CD4-positive, alpha-beta memory T cell (primary cell): ENCODE data around the gene HPSE2. TPM values are rescaled to one million over a fixed set of nuclear protein-coding genes. Genes with fewer than 3 reads are reported as not detected.

Source experiments
- CTCF ChIA-PET: fragments of 350-600 bp; sonication (Branson Sonifier 250); formaldehyde crosslinking; loops from one replicate; lab custom pipeline; 2021; ENCODE audit warnings: inconsistent platforms; ENCODE audit not compliant: partially characterized antibody; lab: Charles Lee
- POLR2A ChIA-PET: fragments of 350-600 bp; sonication (Branson Sonifier 250); formaldehyde crosslinking; loops from one replicate; lab custom pipeline; 2021; ENCODE audit not compliant: partially characterized antibody; lab: Charles Lee
- DNase-seq, 5 donors: peaks; one replicate each; pipeline versions ENCODE4 v3.0.0 to v3.0.0-alpha.2; 2020 to 2022; ENCODE audit warnings: mixed read lengths in 1 of 5
- H3K27ac ChIP-seq: one replicate; pipeline ENCODE4 v1.7.0; 2013; ENCODE audit warnings: low read depth, low read length
- H3K27me3 ChIP-seq: 2 replicates; pipeline ENCODE4 v1.7.0; 2013; ENCODE audit warnings: mild to moderate bottlenecking, low read length, moderate library complexity; ENCODE audit not compliant: insufficient read depth
- H3K36me3 ChIP-seq: 2 replicates; pipeline ENCODE4 v1.7.0; 2013; ENCODE audit warnings: mild to moderate bottlenecking, low read length, moderate library complexity; ENCODE audit not compliant: insufficient read depth
- H3K4me1 ChIP-seq: 2 replicates; pipeline ENCODE4 v1.7.0; 2013; ENCODE audit warnings: mild to moderate bottlenecking, low read length, moderate library complexity; ENCODE audit not compliant: insufficient read depth
- H3K4me3 ChIP-seq, 2 donors: one replicate each; pipeline ENCODE4 v1.7.0; 2013; ENCODE audit warnings: low read length in 2 of 2, mild to moderate bottlenecking in 1 of 2
- H3K9me3 ChIP-seq, 2 donors: one replicate each; pipeline ENCODE4 v1.7.0; 2013; ENCODE audit warnings: low read length in 2 of 2, control low read depth in 1 of 2; ENCODE audit not compliant: control insufficient read depth in 1 of 2
- H3K27ac Mint-ChIP-seq, 7 donors: one replicate each; pipeline ENCODE4 v1.8.0; 2020 to 2021; ENCODE audit warnings: mixed read lengths in 7 of 7, mild to moderate bottlenecking in 6 of 7, inconsistent platforms in 3 of 7, moderate library complexity in 3 of 7
- H3K27me3 Mint-ChIP-seq, 2 donors: one replicate each; pipeline ENCODE4 v1.8.0; 2020 to 2021; ENCODE audit warnings: mixed read lengths in 2 of 2
- H3K36me3 Mint-ChIP-seq, 2 donors: one replicate each; pipeline ENCODE4 v1.8.0; 2020 to 2021; ENCODE audit warnings: mixed read lengths in 2 of 2, inconsistent platforms in 1 of 2, mild to moderate bottlenecking in 1 of 2
- H3K4me1 Mint-ChIP-seq, 4 donors: one replicate each; pipeline ENCODE4 v1.8.0; 2020 to 2021; ENCODE audit warnings: mixed read lengths in 4 of 4, mild to moderate bottlenecking in 1 of 4
- H3K4me3 Mint-ChIP-seq, 8 donors: one replicate each; pipeline ENCODE4 v1.8.0; 2020 to 2021; ENCODE audit warnings: mixed read lengths in 8 of 8, mild to moderate bottlenecking in 7 of 8, moderate library complexity in 6 of 8, inconsistent platforms in 3 of 8
- H3K9me3 Mint-ChIP-seq, 8 donors: one replicate each; pipeline ENCODE4 v1.8.0; 2020 to 2021; ENCODE audit warnings: mixed read lengths in 8 of 8, mild to moderate bottlenecking in 5 of 8, inconsistent platforms in 3 of 8, moderate library complexity in 1 of 8
- intact Hi-C: fragments of 100-400 bp; cut with micrococcal nuclease; formaldehyde crosslinking; loops from one replicate; pipeline ENCODE4 v1.15.1; 2023
- polyA plus RNA-seq, 2 donors: library from polyadenylated mRNA; unstranded; fragments of 300-500 nt; fragmentation: Illumina TruSeq; gene quantifications; one replicate each; pipeline ENCODE4 v1.2.3, GENCODE V29; 2021
- total RNA-seq, 2 experiments: library from RNA; stranded (reverse); gene quantifications; one replicate each; pipeline ENCODE4 v1.2.3, GENCODE V29; 2021

The HPSE2 gene
- total and polyA plus RNA-seq, 4 experiments from 2014 or later: 0.09 to 0.12 TPM; not detected in 2

DNA sequence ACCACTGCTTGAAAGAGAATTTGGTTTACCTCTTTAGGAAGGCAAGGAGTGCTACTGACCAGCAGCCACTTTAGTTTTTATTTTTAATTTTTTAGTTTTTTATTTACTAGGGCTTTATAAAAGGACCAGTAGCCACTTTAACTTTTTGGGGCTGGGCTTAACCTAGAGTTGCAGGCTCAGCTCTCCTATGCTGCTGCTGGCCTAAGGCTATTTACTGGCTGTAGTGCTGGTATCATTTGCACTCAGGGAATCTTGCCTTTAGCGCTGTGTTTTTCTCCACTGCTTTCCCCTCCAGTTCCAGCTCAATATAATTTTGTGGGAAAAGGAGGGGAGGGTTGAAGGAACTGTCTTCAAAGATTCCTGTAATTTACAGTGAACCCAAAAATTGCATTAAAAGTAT lies 802.3 kb downstream of the HPSE2 start:
- H3K4me1 Mint-ChIP-seq: peaks cover 2 to 6% (median 3%) of the 10 kb centered on the region in 4 donors
- POLR2A ChIA-PET: no interaction called here
- H3K4me3 Mint-ChIP-seq: no peak overlapping the region
- H3K27me3 Mint-ChIP-seq: no peaks in the 10 kb centered on the region
- no peaks in the 10 kb centered on the region for H3K27me3 ChIP-seq
- H3K36me3 ChIP-seq: peaks cover 65% of the 10 kb centered on the region
- peaks cover 75 to 77% of the 10 kb centered on the region in 2 donors for H3K36me3 Mint-ChIP-seq
- no peaks in the 10 kb centered on the region for H3K4me1 ChIP-seq
- H3K4me3 ChIP-seq: no peak overlapping the region
- H3K9me3 Mint-ChIP-seq: peaks cover 0 to 7% (median 3%) of the 10 kb centered on the region in 8 donors
- no peak overlapping the region for H3K27ac ChIP-seq
- DNase-seq: no peak
- H3K27ac Mint-ChIP-seq: no peak overlapping the region
- CTCF ChIA-PET: interaction anchor here (3.3 kb wide), 1 partner anchor 8 kb away, joined by 26 read pairs; no protein-coding TSS in a partner anchor
- intact Hi-C loops: no loop called here
- H3K9me3 ChIP-seq: no peaks in the 10 kb centered on the region

DNA sequence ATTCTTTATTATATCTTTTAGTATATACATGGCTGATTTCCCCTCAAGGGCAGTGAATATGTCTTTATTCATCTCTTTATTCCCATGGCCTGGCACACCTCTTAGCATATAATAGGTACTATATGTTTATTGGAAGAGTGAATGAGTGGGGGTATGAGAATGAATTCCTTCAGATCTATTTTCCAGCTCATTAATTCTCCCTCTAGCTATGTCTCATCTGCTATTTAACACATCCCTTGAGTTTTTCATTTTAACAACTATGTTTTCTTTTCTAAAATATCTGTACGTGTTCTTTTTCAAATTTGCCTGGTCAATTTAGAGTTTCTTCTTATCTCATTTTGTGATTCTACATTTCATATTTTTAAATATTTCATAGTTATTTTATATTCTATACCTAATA lies 803.3 kb downstream of the HPSE2 start:
- intact Hi-C loops: no loop called here
- H3K27me3 ChIP-seq: no peaks in the 10 kb centered on the region
- H3K4me3 ChIP-seq: no peak overlapping the region
- H3K9me3 ChIP-seq: no peaks in the 10 kb centered on the region
- Mint-ChIP-seq H3K4me3 (no peak overlapping the region), H3K9me3 (peaks cover 0 to 6% (median 3%) of the 10 kb centered on the region in 8 donors), H3K27ac (no peak overlapping the region), H3K36me3 (peaks cover 70 to 74% of the 10 kb centered on the region in 2 donors), H3K27me3 (no peaks in the 10 kb centered on the region), H3K4me1 (peaks cover 0 to 5% (median 0%) of the 10 kb centered on the region in 4 donors)
- H3K27ac ChIP-seq: no peak overlapping the region
- ChIA-PET CTCF (no interaction called here), POLR2A (no interaction called here)
- no peaks in the 10 kb centered on the region for H3K4me1 ChIP-seq
- no peak for DNase-seq
- peaks cover 62% of the 10 kb centered on the region for H3K36me3 ChIP-seq

DNA sequence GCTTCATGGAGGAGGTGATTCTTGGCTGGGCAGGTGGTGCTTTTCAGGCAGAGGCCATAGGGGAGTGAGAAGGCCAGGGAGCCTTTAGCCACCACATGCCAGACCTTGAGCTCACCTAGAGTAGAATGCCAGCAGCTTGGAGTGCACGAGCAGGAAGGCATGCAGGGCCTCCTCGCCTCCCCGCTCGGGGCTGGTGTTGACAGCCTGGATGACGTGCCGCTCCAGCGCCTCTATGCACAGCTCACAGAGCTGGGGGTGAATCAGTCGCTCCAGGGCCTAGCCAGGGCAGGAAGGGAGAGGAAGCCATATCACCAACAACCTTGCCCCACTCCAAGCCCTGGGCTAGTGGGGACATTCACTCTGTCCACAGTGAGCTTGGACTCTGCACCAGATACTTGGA lies 804.6 kb downstream of the HPSE2 start:
- ChIA-PET CTCF (no interaction called here), POLR2A (no interaction called here)
- no peaks in the 10 kb centered on the region for H3K4me1 ChIP-seq
- peaks cover 59 to 69% of the 10 kb centered on the region in 2 donors for H3K36me3 Mint-ChIP-seq
- H3K36me3 ChIP-seq: peaks cover 53% of the 10 kb centered on the region
- H3K9me3 Mint-ChIP-seq: peaks cover 0 to 6% (median 3%) of the 10 kb centered on the region in 8 donors
- H3K27me3 ChIP-seq: no peaks in the 10 kb centered on the region
- H3K9me3 ChIP-seq: no peaks in the 10 kb centered on the region
- H3K4me1 Mint-ChIP-seq: peaks cover 0 to 3% (median 0%) of the 10 kb centered on the region in 4 donors
- H3K27me3 Mint-ChIP-seq: no peaks in the 10 kb centered on the region
- no peak overlapping the region for H3K27ac ChIP-seq
- no peak for DNase-seq
- peak overlapping the region in 2 of 7 donors; percentile 34 to 68 for H3K27ac Mint-ChIP-seq
- no peak overlapping the region for H3K4me3 ChIP-seq
- no peak overlapping the region for H3K4me3 Mint-ChIP-seq
- intact Hi-C loops: no loop called here

DNA sequence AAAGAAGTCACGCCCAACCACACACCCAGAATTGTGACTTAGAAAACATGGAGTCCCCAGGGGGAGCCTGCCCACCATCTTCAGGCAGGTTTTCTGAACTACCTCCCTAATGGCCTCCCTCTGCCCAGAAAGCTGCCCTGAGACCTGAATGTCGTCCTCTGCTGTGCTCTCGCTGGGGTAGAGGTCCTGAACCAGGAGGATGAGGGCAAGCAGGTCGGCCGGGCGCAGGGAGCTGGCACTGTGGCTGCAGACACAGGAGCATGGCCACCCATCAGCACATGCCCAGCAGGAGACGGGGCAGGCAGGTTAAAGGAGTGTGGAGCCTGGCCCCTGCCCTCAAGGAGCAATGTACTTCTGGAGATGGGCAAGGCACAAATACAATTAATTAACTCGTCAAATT lies 805.2 kb downstream of the HPSE2 start:
- Mint-ChIP-seq H3K4me3 (no peak overlapping the region), H3K27ac (peak overlapping the region in 1 of 7 donors; percentile 34), H3K36me3 (peaks cover 53 to 68% of the 10 kb centered on the region in 2 donors), H3K9me3 (peaks cover 0 to 6% (median 3%) of the 10 kb centered on the region in 8 donors), H3K4me1 (peaks cover 0 to 3% (median 0%) of the 10 kb centered on the region in 4 donors), H3K27me3 (no peaks in the 10 kb centered on the region)
- Histone ChIP-seq H3K4me3 (no peak overlapping the region), H3K4me1 (no peaks in the 10 kb centered on the region), H3K27ac (no peak overlapping the region), H3K36me3 (peaks cover 51% of the 10 kb centered on the region), H3K9me3 (no peaks in the 10 kb centered on the region), H3K27me3 (no peaks in the 10 kb centered on the region)
- intact Hi-C loops: no loop called here
- ChIA-PET POLR2A (interaction anchor here (1.3 kb wide), 1 partner anchor 16 kb away, joined by 3 read pairs; no protein-coding TSS in a partner anchor), CTCF (no interaction called here)
- DNase-seq: peak in 1 of 5 donors; percentile 27

DNA sequence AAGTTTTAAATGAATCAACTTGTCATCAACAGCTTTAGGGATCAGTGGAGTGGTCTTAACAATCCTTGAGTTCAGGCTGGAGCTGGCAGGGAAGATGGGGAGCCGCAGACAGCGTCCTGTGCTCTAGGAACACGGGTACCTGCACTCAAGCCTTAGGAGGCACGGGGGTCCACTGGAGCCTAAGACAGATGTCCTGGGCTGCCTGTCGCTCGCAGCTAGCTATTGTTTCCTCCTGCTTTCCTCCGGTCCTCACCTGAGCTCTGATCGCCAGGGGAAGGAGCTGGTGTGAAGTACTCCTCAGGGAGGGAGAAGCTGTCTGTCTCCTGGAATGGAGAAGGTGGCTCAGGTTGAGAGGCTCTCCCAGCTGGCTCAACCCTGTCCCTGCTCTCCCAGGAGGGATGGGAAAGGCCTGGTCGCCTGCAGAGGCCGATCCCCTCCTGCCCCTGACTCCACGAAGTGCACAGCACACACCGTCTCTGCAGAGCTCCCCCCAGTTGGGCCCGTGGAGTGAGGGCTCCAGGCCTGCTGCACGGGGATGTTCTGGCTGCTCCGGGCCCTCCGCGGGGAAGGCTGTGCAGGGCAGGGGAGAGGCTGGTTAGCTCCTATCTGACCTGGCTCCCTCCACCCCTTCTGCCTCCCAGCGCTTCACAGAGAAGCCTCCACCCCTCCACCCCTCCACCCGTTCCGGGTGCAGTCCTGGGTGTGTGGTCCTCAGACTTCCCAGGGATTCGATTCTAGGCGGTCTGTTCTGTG lies 806.2 kb downstream of the HPSE2 start:
- peaks cover 0 to 3% (median 0%) of the 10 kb centered on the region in 4 donors for H3K4me1 Mint-ChIP-seq
- H3K36me3 Mint-ChIP-seq: peaks cover 44 to 63% of the 10 kb centered on the region in 2 donors
- no peak overlapping the region for H3K4me3 Mint-ChIP-seq
- no peak overlapping the region for H3K4me3 ChIP-seq
- H3K36me3 ChIP-seq: peaks cover 42% of the 10 kb centered on the region
- DNase-seq: peak in 1 of 5 donors; percentile 13
- H3K27me3 Mint-ChIP-seq: no peaks in the 10 kb centered on the region
- POLR2A ChIA-PET: interaction anchor here (1.3 kb wide), 1 partner anchor 16 kb away, joined by 3 read pairs; no protein-coding TSS in a partner anchor
- H3K9me3 Mint-ChIP-seq: peaks cover 0 to 6% (median 3%) of the 10 kb centered on the region in 8 donors
- no peaks in the 10 kb centered on the region for H3K27me3 ChIP-seq
- intact Hi-C loops: no loop called here
- no peaks in the 10 kb centered on the region for H3K9me3 ChIP-seq
- CTCF ChIA-PET: no interaction called here
- no peak overlapping the region for H3K27ac ChIP-seq
- H3K27ac Mint-ChIP-seq: peak overlapping the region in 1 of 7 donors; percentile 41
- no peaks in the 10 kb centered on the region for H3K4me1 ChIP-seq

DNA sequence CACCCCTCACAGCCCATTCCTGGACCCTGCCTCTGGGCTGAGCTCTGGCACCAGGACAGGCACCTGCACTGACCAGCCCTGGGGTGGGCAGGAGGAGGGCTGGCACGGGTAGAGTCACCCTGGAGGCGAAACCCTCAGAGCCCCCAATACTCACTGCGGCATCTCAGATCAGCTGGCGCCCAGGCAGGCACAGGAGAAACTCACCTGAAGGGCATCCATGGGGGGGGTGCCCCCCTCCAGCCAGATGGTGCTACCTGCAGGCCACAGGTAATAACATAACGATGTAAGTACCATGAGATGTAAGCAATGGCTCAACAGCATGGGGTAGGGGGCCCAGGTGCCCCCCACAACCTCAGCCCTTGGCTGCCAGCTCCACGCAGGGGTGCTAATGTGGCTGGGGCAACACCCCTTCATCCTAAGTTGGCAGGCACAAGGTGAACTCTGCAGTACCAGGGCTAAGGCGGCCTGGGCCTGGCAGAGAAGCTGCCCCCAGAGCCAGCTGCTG lies 808.6 kb downstream of the HPSE2 start:
- ChIA-PET POLR2A (no interaction called here), CTCF (interaction anchor here (1.1 to 1.3 kb wide), 2 partner anchors 9 to 40 kb away, joined by 3 read pairs; no protein-coding TSS in a partner anchor)
- no peak overlapping the region for H3K4me3 Mint-ChIP-seq
- H3K36me3 Mint-ChIP-seq: peaks cover 26 to 56% of the 10 kb centered on the region in 2 donors
- Histone ChIP-seq H3K9me3 (no peaks in the 10 kb centered on the region), H3K27ac (no peak overlapping the region), H3K36me3 (peaks cover 45% of the 10 kb centered on the region), H3K4me1 (no peaks in the 10 kb centered on the region), H3K4me3 (no peak overlapping the region), H3K27me3 (no peaks in the 10 kb centered on the region)
- H3K27me3 Mint-ChIP-seq: no peaks in the 10 kb centered on the region
- peak in 1 of 5 donors; percentile 9 for DNase-seq
- H3K4me1 Mint-ChIP-seq: peaks cover 0 to 3% (median 0%) of the 10 kb centered on the region in 4 donors
- intact Hi-C loops: no loop called here
- no peak overlapping the region for H3K27ac Mint-ChIP-seq
- H3K9me3 Mint-ChIP-seq: peaks cover 0 to 3% (median 0%) of the 10 kb centered on the region in 8 donors
